ENCODE results near the gene BNIPL. TPM values are rescaled to one million over a fixed set of nuclear protein-coding genes. Genes with fewer than 3 reads are reported as not detected.

BNIPL gene
- total RNA-seq, 1 donor from 2014 or later = not detected

DNA sequence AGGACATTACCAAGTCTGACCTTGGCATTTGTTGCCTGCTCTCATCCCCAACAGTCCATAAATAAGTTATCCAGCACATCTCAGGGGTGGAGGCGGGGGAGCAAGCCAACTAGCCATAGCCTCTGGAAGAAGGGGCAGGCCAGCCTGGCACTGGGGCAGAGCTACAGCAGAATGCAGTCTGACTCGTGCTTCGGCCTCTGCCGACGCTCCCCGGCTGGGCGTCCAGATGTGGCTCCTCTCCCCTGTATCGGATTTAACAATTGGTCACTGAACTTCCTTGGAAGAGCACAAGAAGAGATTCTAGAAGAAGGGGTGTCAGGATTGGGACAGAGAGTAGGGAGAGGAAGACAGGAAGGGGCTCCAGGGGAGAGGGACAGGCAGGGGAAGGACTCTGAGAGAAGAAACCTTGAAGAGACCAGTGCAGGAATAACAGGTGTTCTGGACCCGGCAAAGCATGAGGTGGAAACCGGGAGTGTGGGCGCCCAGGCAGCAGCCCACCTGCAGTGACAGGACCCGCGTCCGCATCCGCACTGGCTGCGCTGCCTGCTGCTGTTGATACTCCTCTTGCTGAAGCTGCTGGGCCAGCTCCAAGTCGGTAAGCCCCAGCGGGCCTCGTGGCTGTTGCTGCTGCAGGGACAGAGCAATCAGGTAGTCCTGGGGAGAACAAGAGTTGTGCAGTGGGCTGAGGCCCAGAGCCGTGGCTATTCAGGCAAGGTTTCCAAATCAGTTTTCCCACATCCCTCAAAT, 39.1 kb upstream of the BNIPL start:
- no peak for TF ChIP-seq CTCF (conservative IDR thresholded peaks at IDR 0.05; ENCODE audit: low read depth, low read length)
- H3K4me3 ChIP-seq (ENCODE audit: low read depth, low read length) = no peak overlapping the region
- DNase-seq (ENCODE audit: low read depth) = no peak

GRCh38 chr1:150997949-150998348, 38.4 kb upstream of the BNIPL start:
- no peak overlapping the region for H3K4me3 ChIP-seq (ENCODE audit: low read depth, low read length)
- DNase-seq (ENCODE audit: low read depth) = no peak
- no peak for TF ChIP-seq CTCF (conservative IDR thresholded peaks at IDR 0.05; ENCODE audit: low read depth, low read length)

- TF ChIP-seq CTCF (conservative IDR thresholded peaks at IDR 0.05; ENCODE audit: low read depth, low read length) = no peak
- no peak for DNase-seq (ENCODE audit: low read depth)
- H3K4me3 ChIP-seq (ENCODE audit: low read depth, low read length) = no peak overlapping the region
Observed at GRCh38 chr1:150999051-150999674, 37.2 kb upstream of the BNIPL start.

DNA sequence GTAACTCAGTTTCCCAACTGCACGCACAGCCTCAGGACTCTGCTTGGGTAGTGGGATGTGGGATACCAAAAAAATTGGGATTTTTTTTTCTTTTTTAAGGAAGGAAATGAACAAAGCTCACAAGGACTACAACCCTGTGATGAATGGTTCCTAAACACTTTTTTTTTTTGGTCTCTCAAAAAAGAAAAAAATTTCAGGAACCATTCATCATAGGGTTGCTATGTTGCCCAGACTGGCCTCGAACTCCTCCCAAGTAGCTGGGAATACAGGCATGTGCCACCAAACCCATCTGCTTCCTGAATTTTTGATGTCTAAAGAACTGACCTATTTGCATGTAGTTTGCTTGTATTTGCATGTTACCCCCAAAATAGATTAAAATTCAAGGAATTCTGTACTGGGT, 36.5 kb upstream of the BNIPL start:
- no peak for DNase-seq (ENCODE audit: low read depth)
- TF ChIP-seq CTCF (conservative IDR thresholded peaks at IDR 0.05; ENCODE audit: low read depth, low read length) = no peak
- H3K4me3 ChIP-seq (ENCODE audit: low read depth, low read length) = no peak overlapping the region

- no peak overlapping the region for H3K4me3 ChIP-seq (ENCODE audit: low read depth, low read length)
- no peak for DNase-seq (ENCODE audit: low read depth)
- TF ChIP-seq CTCF (conservative IDR thresholded peaks at IDR 0.05; ENCODE audit: low read depth, low read length) = no peak
Observed at GRCh38 chr1:151000408-151000807, 36.0 kb upstream of the BNIPL start.

- TF ChIP-seq CTCF (conservative IDR thresholded peaks at IDR 0.05; ENCODE audit: low read depth, low read length) = no peak
- DNase-seq (ENCODE audit: low read depth) = no peak
- no peak overlapping the region for H3K4me3 ChIP-seq (ENCODE audit: low read depth, low read length)
Observed at GRCh38 chr1:151001602-151002001, 34.8 kb upstream of the BNIPL start.

GRCh38 chr1:151002051-151002450, 34.3 kb upstream of the BNIPL start:
- no peak for DNase-seq (ENCODE audit: low read depth)
- no peak for TF ChIP-seq CTCF (conservative IDR thresholded peaks at IDR 0.05; ENCODE audit: low read depth, low read length)
- H3K4me3 ChIP-seq (ENCODE audit: low read depth, low read length) = no peak overlapping the region
